H1 (cell line): ENCODE results near the gene UXT. TPM values are rescaled to one million over a fixed set of nuclear protein-coding genes. Genes with fewer than 3 reads are reported as not detected.

Experiments
- CTCF ChIA-PET: fragments of 300-600 bp; sonication (Branson Sonifier 250); formaldehyde crosslinking; loops from one replicate; lab custom pipeline; 2021; ENCODE audit not compliant: partially characterized antibody; lab: Charles Lee
- POLR2A ChIA-PET: fragments of 300-600 bp; sonication (Branson Sonifier 250); formaldehyde crosslinking; loops from one replicate; lab custom pipeline; 2021; ENCODE audit warnings: inconsistent platforms; ENCODE audit not compliant: partially characterized antibody; lab: Charles Lee
- DNase-seq, 2 experiments: peaks; one replicate each; pipeline versions ENCODE4 v3.0.0 to v3.0.0-alpha.2; 2010 to 2022; ENCODE audit warnings: low spot score in 2 of 2, low read depth in 1 of 2, mixed read lengths in 1 of 2
- FAIRE-seq: peaks from 2 replicates; lab custom pipeline; 2011; peaks lifted over from hg19 to GRCh38; lab: Jason Lieb, UNC
- H2AFZ ChIP-seq: 2 replicates; pipeline ENCODE4 v1.8.1; 2012; ENCODE audit warnings: low read length, inconsistent platforms
- H2AK5ac ChIP-seq: 2 replicates; pipeline ENCODE4 v1.6.1; 2013; ENCODE audit warnings: low read depth, low read length
- H2BK120ac ChIP-seq: replicated peaks from 2 replicates; pipeline ENCODE3; 2013; ENCODE audit warnings: low read depth, low read length, inconsistent platforms
- H2BK12ac ChIP-seq: 2 replicates; pipeline ENCODE4 v1.6.1; 2013; ENCODE audit warnings: low read depth, low read length
- H2BK15ac ChIP-seq: 2 replicates; pipeline ENCODE4 v1.6.1; 2013; ENCODE audit warnings: low read length
- H2BK20ac ChIP-seq: 2 replicates; pipeline ENCODE4 v1.6.1; 2013; ENCODE audit warnings: low read length
- H2BK5ac ChIP-seq: 2 replicates; pipeline ENCODE4 v1.6.1; 2013; ENCODE audit warnings: low read depth, low read length
- H3K14ac ChIP-seq: 2 replicates; pipeline ENCODE4 v1.6.1; 2013; ENCODE audit warnings: inconsistent platforms; ENCODE audit not compliant: insufficient read length
- H3K18ac ChIP-seq: 2 replicates; pipeline ENCODE4 v1.6.1; 2013; ENCODE audit warnings: low read length; ENCODE audit errors: extremely low read depth
- H3K23ac ChIP-seq: 2 replicates; pipeline ENCODE4 v1.6.1; 2013; ENCODE audit warnings: inconsistent platforms; ENCODE audit not compliant: insufficient read length
- H3K23me2 ChIP-seq: 2 replicates; pipeline ENCODE4 v1.6.1; 2013; ENCODE audit warnings: low read depth, low read length
- H3K27ac ChIP-seq: 2 replicates; pipeline ENCODE4 v1.6.1; 2011; ENCODE audit warnings: low read depth, low read length, inconsistent platforms
- H3K27me3 ChIP-seq, 4 experiments: replicated peaks in 1 of 4; 1 replicate in 1 of 4; 2 replicates in 3 of 4; pipeline versions ENCODE4 v1.6.1 to v1.8.1; 2011 to 2013; ENCODE audit warnings: low read length in 3 of 4, mild to moderate bottlenecking in 3 of 4, inconsistent platforms in 2 of 4, mixed read lengths in 2 of 4, moderate library complexity in 1 of 4; ENCODE audit not compliant: control insufficient read depth in 3 of 4, insufficient read depth in 3 of 4; ENCODE audit errors: extremely low read depth in 1 of 4
- H3K36me3 ChIP-seq, 4 experiments: 2 replicates each; pipeline versions ENCODE4 v1.6.1 to v1.8.1; 2011 to 2013; ENCODE audit warnings: mild to moderate bottlenecking in 4 of 4, low read length in 3 of 4, moderate library complexity in 2 of 4, control low read depth in 1 of 4, inconsistent platforms in 1 of 4; ENCODE audit not compliant: insufficient read depth in 4 of 4, control insufficient read depth in 2 of 4
- H3K4ac ChIP-seq: replicated peaks from 2 replicates; pipeline ENCODE3; 2013; ENCODE audit warnings: low read length, low read depth, mixed read lengths, inconsistent platforms; ENCODE audit not compliant: insufficient read length
- H3K4me1 ChIP-seq, 4 experiments: replicated peaks in 1 of 4; 1 replicate in 1 of 4; 2 replicates in 3 of 4; pipeline versions ENCODE4 v1.6.1 to v1.8.1; 2011 to 2013; ENCODE audit warnings: low read length in 3 of 4, inconsistent platforms in 2 of 4, mixed read lengths in 1 of 4; ENCODE audit not compliant: insufficient read depth in 4 of 4, control insufficient read depth in 3 of 4
- H3K4me2 ChIP-seq, 2 experiments: 2 replicates each; pipeline versions ENCODE4 v1.6.1 to v1.8.1; 2011 to 2013; ENCODE audit warnings: low read depth in 2 of 2, low read length in 2 of 2, control low read depth in 1 of 2, inconsistent platforms in 1 of 2, mild to moderate bottlenecking in 1 of 2; ENCODE audit not compliant: insufficient read depth in 1 of 2
- H3K4me3 ChIP-seq, 4 experiments: fragments of 200-600, 300-600 bp in 1 of 4; sonication (generic), shearing (Covaris generic), sonication (Bioruptor Twin) in 1 of 4; 2 replicates each; pipeline versions ENCODE4 v1.5.1 to v1.8.1; 2011 to 2016; ENCODE audit warnings: low read length in 4 of 4, low read depth in 3 of 4, control low read depth in 2 of 4, inconsistent platforms in 2 of 4, mild to moderate bottlenecking in 2 of 4, mixed read lengths in 1 of 4, moderate library complexity in 1 of 4; ENCODE audit not compliant: insufficient read depth in 2 of 4; ENCODE audit errors: extremely low read depth in 1 of 4
- H3K56ac ChIP-seq: replicated peaks from 2 replicates; pipeline ENCODE3; 2013; ENCODE audit warnings: low read depth, mild to moderate bottlenecking, mixed read lengths, low read length, inconsistent platforms; ENCODE audit not compliant: insufficient read length
- H3K79me1 ChIP-seq: 2 replicates; pipeline ENCODE4 v1.6.1; 2013; ENCODE audit warnings: low read depth, low read length, control low read depth
- H3K79me2 ChIP-seq, 2 experiments: 2 replicates each; pipeline versions ENCODE4 v1.6.1 to v1.8.1; 2012 to 2013; ENCODE audit warnings: low read length in 2 of 2, mild to moderate bottlenecking in 2 of 2, inconsistent platforms in 1 of 2; ENCODE audit not compliant: insufficient read depth in 2 of 2, control insufficient read depth in 1 of 2
- H3K9ac ChIP-seq, 4 experiments: replicated peaks in 1 of 4; 1 replicate in 1 of 4; 2 replicates in 3 of 4; pipeline versions ENCODE4 v1.6.1 to v1.8.1; 2011 to 2013; ENCODE audit warnings: low read depth in 3 of 4, low read length in 3 of 4, control low read depth in 2 of 4, mild to moderate bottlenecking in 2 of 4, moderate library complexity in 2 of 4, inconsistent platforms in 1 of 4; ENCODE audit errors: extremely low read depth in 1 of 4
- H3K9me3 ChIP-seq, 2 experiments: 2 replicates each; pipeline versions ENCODE4 v1.6.1 to v1.8.1; 2012 to 2013; ENCODE audit warnings: mild to moderate bottlenecking in 2 of 2, moderate library complexity in 2 of 2, control low read depth in 1 of 2, inconsistent platforms in 1 of 2, low read depth in 1 of 2, low read length in 1 of 2, mixed read lengths in 1 of 2; ENCODE audit not compliant: insufficient read depth in 2 of 2
- H4K20me1 ChIP-seq, 2 experiments: replicated peaks in 1 of 2; 2 replicates each; pipeline versions ENCODE3 to v1.8.1; 2011 to 2013; ENCODE audit warnings: inconsistent platforms in 2 of 2, low read length in 2 of 2, mild to moderate bottlenecking in 1 of 2; ENCODE audit not compliant: insufficient read depth in 2 of 2, control insufficient read depth in 1 of 2
- H4K5ac ChIP-seq: 2 replicates; pipeline ENCODE4 v1.6.1; 2013; ENCODE audit warnings: low read length, low read depth, mixed read lengths, inconsistent platforms; ENCODE audit not compliant: insufficient read length
- H4K8ac ChIP-seq: 2 replicates; pipeline ENCODE4 v1.8.0; 2013; ENCODE audit warnings: mild to moderate bottlenecking, moderate library complexity, low read length, inconsistent platforms; ENCODE audit not compliant: insufficient read depth; ENCODE audit errors: extremely low read depth
- H4K91ac ChIP-seq: replicated peaks from 2 replicates; pipeline ENCODE3; 2013; ENCODE audit warnings: low read length, mixed read lengths, inconsistent platforms; ENCODE audit not compliant: insufficient read length
- FOSL1 ChIP-seq: IDR thresholded peaks from 2 replicates; pipeline ENCODE4 v1.6.1; 2011; ENCODE audit warnings: mild to moderate bottlenecking, low read depth, low read length, moderate library complexity; ENCODE audit not compliant: insufficient read depth
- NRF1 ChIP-seq: IDR thresholded peaks from 2 replicates; pipeline ENCODE4 v1.6.1; 2011; ENCODE audit warnings: mild to moderate bottlenecking, low read depth, low read length, improper control_type of control experiment
- WGBS, 2 experiments: shearing (Covaris generic) in 1 of 2; methylation state at CpG; one replicate each; pipeline versions ENCODE4 v1.1.6 to v1.1.7; 2013 to 2015; ENCODE audit warnings: low lambda C conversion rate in 2 of 2, mixed read lengths in 2 of 2, inconsistent platforms in 1 of 2, low coverage in 1 of 2, missing lambda C conversion rate in 1 of 2; ENCODE audit not compliant: insufficient replicate concordance in 2 of 2, insufficient coverage in 1 of 2, insufficient read length in 1 of 2; ENCODE audit errors: extremely low coverage in 1 of 2, missing lambda C conversion rate in 1 of 2; 5-methylcytosine and 5-hydroxymethylcytosine counted together
- polyA plus RNA-seq, 7 experiments: library from polyadenylated mRNA; depleted of rRNA in 3 of 7; stranded (reverse) in 5 of 7; unstranded in 2 of 7; fragments of >200 nt in 5 of 7; fragments of 200-250 nt in 2 of 7; gene quantifications; 1 replicate in 5 of 7; 2 replicates in 1 of 7; 4 replicates in 1 of 7; pipeline versions ENCODE4 v1.2.1 to v1.2.3, GENCODE V29; 2011 to 2013; ENCODE audit warnings: missing spikeins in 2 of 7, mixed read lengths in 2 of 7
- total RNA-seq: library from RNA; stranded (reverse); fragmentation: NEBNext Ultra II Directional; extraction: Animal tissue kit (Norgen Biotek cat#: 25700); gene quantifications from 2 replicates; pipeline ENCODE4 v1.2.1, GENCODE V29; 2021

UXT gene
- total and polyA plus RNA-seq, 2 of the 8 experiments (the other 6 are each of a cell fraction or from before 2014, with no cell fraction given) = 69.4 to 116 TPM

DNA sequence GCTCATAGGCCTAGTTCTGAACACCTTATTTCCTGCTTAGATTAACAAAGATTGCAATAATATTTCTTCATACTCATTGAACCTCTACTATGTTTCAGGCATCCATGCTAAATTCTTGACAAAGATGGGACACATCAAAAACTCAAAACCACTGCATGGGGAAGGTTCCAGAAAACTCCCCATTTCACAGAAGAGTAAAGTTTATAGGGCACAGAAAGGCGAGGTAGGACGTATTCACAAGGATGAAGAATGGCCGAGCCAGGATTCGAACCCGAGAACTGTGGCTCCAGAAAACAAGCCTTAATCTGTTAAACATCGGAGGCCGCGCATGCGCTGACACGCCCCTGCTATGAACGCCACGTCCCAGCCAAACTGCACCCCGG lies 688 bp downstream of the UXT start:
- Histone ChIP-seq H2BK12ac (no peak overlapping the region; the same call in 1 of the 2 replicates), H3K9ac (peak overlapping the region; percentile 59 to 97 (median 87)), H2BK5ac (no peak overlapping the region), H3K4me2 (peak overlapping the region; percentile 55 to 65), H2BK120ac (no peak overlapping the region), H3K9me3 (no peaks in the 10 kb centered on the region), H3K4me3 (peak overlapping the region; percentile 38 to 96 (median 82)), H4K91ac (no peak overlapping the region), H2BK20ac (no peak overlapping the region), H3K27ac (no peak overlapping the region)
- POLR2A ChIA-PET = no interaction called here
- peak; percentile 19 for FAIRE-seq
- TF ChIP-seq NRF1 (peak; percentile 41), FOSL1 (no peak)
- TF ChIP-seq, all 59 proteins: peak for 1
- H3K18ac ChIP-seq = no peak overlapping the region; the same call in 1 of the 2 replicates
- 9% methylated on average over 13 of the region's 13 CpGs; no CpG with 5 or more reads in 1 of the 2 experiments for WGBS, 2 experiments
- H2AK5ac ChIP-seq = no peak overlapping the region
- no peak overlapping the region for H4K5ac ChIP-seq
- no peak for DNase-seq
- H3K4ac ChIP-seq = no peak overlapping the region
- no peaks in the 10 kb centered on the region for H3K79me2 ChIP-seq
- H3K27me3 ChIP-seq = peaks cover 0 to 4% (median 1%) of the 10 kb centered on the region in 4 experiments; a peak in 3 of 7 replicates
- H3K56ac ChIP-seq = no peak overlapping the region
- no peak overlapping the region for H4K8ac ChIP-seq
- no peaks in the 10 kb centered on the region for H3K79me1 ChIP-seq
- H2BK15ac ChIP-seq = no peak overlapping the region
- CTCF ChIA-PET = no interaction called here
- no peaks in the 10 kb centered on the region for H3K4me1 ChIP-seq
- H3K36me3 ChIP-seq = peaks cover 0 to 16% (median 10%) of the 10 kb centered on the region in 4 experiments; a peak in 5 of 8 replicates
- no peak overlapping the region for H3K23ac ChIP-seq
- no peak overlapping the region for H2AFZ ChIP-seq
- H3K23me2 ChIP-seq = no peaks in the 10 kb centered on the region
- no peak overlapping the region for H3K14ac ChIP-seq
- no peaks in the 10 kb centered on the region for H4K20me1 ChIP-seq
